ENCODE results near the gene SH3BGRL2.
"Not testable (repeated sequence)": the region's sequence is repeated elsewhere in the genome, so short reads cannot be mapped to it uniquely, and the experiment has no call there.

SH3BGRL2 gene

GRCh38 chr6:79657238-79657637 is 26.1 kb downstream of the SH3BGRL2 start:
- CTCF ChIA-PET = no interaction called here
- POLR2A ChIA-PET (ENCODE audit: low non-redundant PET) = no interaction called here
- TF ChIP-seq CTCF (conservative IDR thresholded peaks at IDR 0.05; ENCODE audit: low read depth) = no peak
- H3K27ac ChIP-seq = no peak overlapping the region
- no peak for DNase-seq (ENCODE audit: low spot score)

GRCh38 chr6:79663655-79664054 is 32.5 kb downstream of the SH3BGRL2 start:
- CTCF ChIA-PET = not testable (repeated sequence)

GRCh38 chr6:79665725-79666551 is 34.8 kb downstream of the SH3BGRL2 start:
- POLR2A ChIA-PET (ENCODE audit: low non-redundant PET) = no interaction called here
- no peak for DNase-seq (ENCODE audit: low spot score)
- CTCF ChIA-PET = no interaction called here
- H3K27ac ChIP-seq = no peak overlapping the region
- TF ChIP-seq CTCF (conservative IDR thresholded peaks at IDR 0.05; ENCODE audit: low read depth) = no peak

More at GRCh38 chr6:79663655-79664054, 32.5 kb downstream of the SH3BGRL2 start:
- POLR2A ChIA-PET (ENCODE audit: low non-redundant PET); DNase-seq (ENCODE audit: low spot score); H3K27ac ChIP-seq: not testable (repeated sequence)

- TF ChIP-seq CTCF (conservative IDR thresholded peaks at IDR 0.05; ENCODE audit: low read depth) = no peak
- no peak for DNase-seq (ENCODE audit: low spot score)
- H3K27ac ChIP-seq = no peak overlapping the region
- ChIA-PET POLR2A (ENCODE audit: low non-redundant PET) (no interaction called here), CTCF (interaction anchor here (0.5 kb wide), 1 partner anchor 35 kb away, joined by 6 read pairs; no protein-coding TSS in a partner anchor)
These were observed 35.5 kb downstream of the SH3BGRL2 start for GRCh38 chr6:79666634-79667033.

GRCh38 chr6:79668381-79668780 is 37.3 kb downstream of the SH3BGRL2 start:
- no peak overlapping the region for H3K27ac ChIP-seq
- no peak for DNase-seq (ENCODE audit: low spot score)
- no peak for TF ChIP-seq CTCF (conservative IDR thresholded peaks at IDR 0.05; ENCODE audit: low read depth)
- ChIA-PET POLR2A (ENCODE audit: low non-redundant PET) (no interaction called here), CTCF (interaction anchor here (0.6 kb wide), 1 partner anchor 166 kb away, joined by 3 read pairs; no protein-coding TSS in a partner anchor)

GRCh38 chr6:79669766-79670165 is 38.6 kb downstream of the SH3BGRL2 start:
- H3K27ac ChIP-seq = no peak overlapping the region
- no peak for DNase-seq (ENCODE audit: low spot score)
- CTCF ChIA-PET = interaction anchor here (0.7 to 1.4 kb wide), 2 partner anchors 99 to 1417 kb away, joined by 3 to 5 read pairs; no protein-coding TSS in a partner anchor
- TF ChIP-seq CTCF (conservative IDR thresholded peaks at IDR 0.05; ENCODE audit: low read depth) = no peak
- POLR2A ChIA-PET (ENCODE audit: low non-redundant PET) = no interaction called here

GRCh38 chr6:79670789-79671188 is 39.7 kb downstream of the SH3BGRL2 start:
- DNase-seq (ENCODE audit: low spot score) = no peak
- ChIA-PET CTCF (interaction anchor here (1.1 kb wide), 1 partner anchor 43 kb away, joined by 3 read pairs; no protein-coding TSS in a partner anchor), POLR2A (ENCODE audit: low non-redundant PET) (no interaction called here)
- no peak for TF ChIP-seq CTCF (conservative IDR thresholded peaks at IDR 0.05; ENCODE audit: low read depth)
- no peak overlapping the region for H3K27ac ChIP-seq
